GM04503 (cell line): ENCODE data around the gene TERC.
"Not testable (repeated sequence)": the region's sequence is repeated elsewhere in the genome, so short reads cannot be mapped to it uniquely, and the experiment has no call there.

Source experiments
- DNase-seq: peaks from one replicate; pipeline ENCODE4 v3.0.0-alpha.2; 2012; ENCODE audit warnings: low read depth

TERC gene

DNA sequence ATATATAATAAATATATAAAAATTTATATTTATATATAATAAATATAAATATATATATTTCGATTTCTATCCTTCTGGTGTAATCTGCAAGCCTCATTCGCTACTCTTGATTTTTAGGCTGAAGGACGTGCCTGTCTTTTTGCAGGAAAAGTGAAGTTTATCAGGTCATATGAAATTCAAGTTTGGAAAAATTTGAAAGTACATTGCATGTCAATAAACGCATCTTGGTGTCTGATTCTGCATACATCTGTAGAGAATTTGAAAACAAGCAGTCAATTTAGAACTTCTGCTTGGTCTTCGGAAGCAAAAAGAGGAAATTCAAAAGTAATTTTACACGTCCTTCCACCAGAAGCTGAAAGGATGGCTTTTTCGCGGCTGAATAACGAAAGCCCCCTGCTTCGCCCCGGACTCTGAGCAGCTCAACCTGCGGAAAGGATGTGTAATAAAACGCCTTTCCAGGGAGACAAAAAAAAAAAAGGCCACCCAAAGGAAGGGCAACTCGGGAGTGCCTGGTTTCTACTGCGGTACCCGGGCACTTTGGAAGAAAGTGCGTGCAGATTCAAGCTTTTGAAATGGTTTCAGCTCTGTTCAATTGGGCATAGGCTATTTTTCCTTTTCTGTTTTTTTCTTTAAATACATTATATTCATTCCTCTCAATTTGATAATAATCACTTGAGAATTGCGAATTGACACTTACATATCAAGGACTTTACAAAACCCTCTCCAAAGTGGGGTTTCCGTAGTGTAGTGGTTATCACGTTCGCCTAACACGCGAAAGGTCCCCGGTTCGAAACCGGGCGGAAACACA is 6.8 kb upstream of the TERC start:
- no peak for DNase-seq

GRCh38 chr3:169769287-169770181 is 4.7 kb upstream of the TERC start, which contains the start of gene ACTRT3:
ACTRT3 (minus strand) TSS chr3:169769561; CDS start chr3:169769520, 41 bp downstream.
- DNase-seq = no peak

- no peak for DNase-seq
These were observed 463 bp downstream of the TERC start for GRCh38 chr3:169764312-169764881.

DNA sequence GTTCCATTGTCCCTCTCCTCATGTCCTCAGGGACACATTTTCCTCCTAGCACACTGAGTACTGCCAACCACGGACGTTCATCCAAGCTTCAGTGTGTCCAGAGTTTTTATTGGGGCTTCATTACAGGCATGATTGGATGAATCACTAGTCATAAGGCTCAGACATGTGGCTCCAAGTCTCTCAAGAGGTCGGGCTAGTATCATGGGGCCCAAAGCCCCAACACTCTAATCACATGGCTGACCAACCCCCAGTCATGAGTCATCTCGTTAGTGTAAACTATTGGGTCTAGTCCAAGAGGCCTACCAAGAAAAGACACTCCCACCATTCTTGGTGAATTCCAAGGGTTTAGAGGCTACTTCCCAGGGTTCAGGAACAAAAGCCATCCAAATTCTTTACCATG is 4.4 kb downstream of the TERC start:
- no peak for DNase-seq

DNA sequence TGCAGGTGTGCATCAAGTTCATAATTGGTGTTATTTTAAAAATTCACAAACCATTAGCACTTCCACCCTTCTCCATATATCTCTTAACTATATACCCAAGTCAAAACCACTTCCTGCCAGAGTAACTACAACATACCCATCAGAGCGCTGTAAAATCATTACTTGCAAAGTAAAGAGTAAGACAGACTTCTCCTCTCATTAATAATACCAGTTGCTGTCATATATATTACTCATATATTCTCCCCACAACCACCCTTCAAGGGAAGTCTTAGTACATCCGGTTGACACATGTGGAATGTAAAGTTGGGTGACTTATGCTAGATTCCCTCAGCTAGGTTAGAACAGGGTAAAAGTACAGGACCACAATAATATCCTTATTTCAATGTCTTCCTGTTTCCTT is 5.6 kb downstream of the TERC start:
- no peak for DNase-seq

DNA sequence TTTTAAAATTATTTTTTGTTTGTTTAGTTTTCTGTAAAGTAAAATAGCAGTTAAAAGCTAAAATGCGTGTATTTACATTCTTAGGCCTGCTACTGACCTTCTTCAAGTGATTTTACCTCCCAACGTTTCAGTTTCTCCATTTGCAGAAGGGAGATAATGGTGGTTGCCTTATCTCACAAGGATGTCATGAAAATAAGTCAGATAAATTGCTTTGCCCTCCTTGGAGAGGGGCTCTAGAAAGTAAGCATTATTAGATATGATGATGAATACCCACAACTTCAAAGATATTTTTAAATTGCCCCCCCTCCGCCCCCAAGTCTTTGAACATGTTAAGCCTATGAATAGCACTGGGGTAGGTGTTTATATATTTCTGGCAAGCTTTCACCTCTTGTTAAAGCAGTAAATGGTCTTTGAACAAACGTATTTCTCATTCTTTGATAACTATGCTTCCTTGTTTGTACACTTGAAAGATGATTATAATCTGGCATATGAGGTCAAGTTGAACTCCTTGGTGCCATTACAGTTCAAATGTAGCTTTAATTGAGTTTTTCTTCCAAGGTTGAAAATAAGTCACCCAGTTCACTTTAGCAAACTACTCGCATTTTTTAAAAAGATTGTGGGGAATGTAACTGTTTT is 6.4 kb downstream of the TERC start:
- DNase-seq = no peak

DNA sequence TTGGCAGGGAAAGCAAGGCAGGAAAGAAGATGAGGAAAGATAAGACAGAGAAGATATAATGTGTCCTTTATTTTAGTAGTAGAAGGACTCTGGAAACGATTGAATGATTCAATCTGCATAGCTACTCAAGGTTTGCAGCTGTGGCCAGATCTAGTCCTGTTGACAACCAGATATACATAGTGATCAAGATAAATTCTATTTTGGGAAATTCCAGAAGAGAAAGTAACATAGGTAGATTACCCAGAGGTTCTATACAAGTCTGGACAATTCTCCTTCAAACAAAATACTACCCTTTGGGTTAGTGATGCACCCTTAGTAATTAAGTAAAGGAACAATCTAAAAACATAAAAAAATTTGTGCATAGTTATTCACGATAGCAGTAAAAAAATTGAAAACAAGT is 9.4 kb downstream of the TERC start:
- DNase-seq = no peak

DNA sequence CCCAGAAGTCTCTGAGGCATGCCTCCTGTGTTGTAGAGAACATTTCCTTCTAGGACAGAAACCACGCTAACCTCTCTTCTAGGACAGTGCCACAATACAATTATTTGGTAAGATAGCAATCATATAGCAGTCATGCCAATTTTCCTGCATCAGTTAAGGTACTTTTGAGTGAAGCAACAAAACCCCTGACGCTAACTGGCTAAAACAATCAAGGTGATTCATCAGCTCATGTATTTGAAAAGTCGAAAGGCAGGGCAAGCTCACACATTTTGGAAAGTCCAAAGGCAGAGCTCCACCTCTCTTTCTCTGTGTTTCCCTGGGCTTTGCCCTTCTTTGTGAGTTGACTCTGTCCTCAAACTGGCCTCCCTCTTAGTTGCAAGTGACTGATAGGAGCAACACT is 10.1 kb downstream of the TERC start:
- DNase-seq = no peak

DNA sequence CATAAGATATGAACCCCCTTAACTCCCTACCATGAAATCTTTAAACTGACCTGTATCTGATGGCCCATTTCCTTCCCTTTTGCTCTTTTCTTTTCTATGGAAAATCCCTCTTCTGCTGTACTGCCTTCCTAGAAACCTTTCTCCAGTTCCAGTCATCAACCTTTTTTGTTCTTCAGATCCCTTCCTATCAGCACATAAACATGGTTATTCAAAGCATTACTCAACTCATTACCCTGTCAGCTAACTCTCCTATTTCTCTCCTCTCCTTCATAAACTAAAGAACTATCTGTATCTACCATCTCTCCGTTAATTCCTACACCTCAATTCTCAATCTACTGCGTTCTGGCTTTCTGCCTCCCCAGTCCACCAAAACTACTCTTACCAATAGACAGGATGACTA is 13.0 kb downstream of the TERC start:
- no peak for DNase-seq

DNA sequence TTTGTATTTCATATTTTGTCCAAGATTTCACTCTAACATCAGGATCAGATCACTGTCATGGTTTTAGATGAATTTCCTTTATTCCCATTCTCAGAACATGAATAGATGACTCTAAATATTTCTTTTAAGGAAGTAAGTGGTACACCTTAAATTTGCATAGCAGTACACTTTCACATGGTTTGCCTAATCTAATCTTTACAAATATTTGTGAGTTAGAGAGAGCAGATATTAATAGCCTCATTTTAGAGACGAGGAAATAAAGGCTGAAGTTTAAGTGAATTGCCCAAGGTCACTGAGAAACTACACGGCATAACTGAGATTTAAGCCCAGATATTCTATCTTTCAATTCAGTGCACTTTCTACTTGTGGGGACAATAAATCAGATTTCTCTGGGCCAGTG is 14.2 kb downstream of the TERC start:
- no peak for DNase-seq

DNA sequence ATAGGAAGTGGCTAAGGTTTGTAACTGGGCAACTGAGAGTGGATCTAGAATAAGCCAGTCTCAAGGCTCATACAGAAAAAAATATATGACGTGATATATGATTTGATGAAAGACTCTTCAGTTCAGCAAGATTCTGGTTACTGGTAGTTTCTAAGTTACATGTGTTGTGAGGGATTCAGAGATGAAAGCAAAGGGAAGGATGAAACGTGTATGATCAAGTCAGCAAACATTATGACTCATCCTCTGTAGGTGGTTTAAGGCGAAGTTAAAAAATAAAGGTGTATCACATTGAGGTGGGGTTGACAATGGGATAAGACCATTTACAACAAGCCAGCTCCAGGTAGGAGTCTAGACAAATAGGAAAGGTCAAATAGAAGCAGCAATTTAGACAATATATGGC is 16.2 kb downstream of the TERC start:
- DNase-seq = no peak

DNA sequence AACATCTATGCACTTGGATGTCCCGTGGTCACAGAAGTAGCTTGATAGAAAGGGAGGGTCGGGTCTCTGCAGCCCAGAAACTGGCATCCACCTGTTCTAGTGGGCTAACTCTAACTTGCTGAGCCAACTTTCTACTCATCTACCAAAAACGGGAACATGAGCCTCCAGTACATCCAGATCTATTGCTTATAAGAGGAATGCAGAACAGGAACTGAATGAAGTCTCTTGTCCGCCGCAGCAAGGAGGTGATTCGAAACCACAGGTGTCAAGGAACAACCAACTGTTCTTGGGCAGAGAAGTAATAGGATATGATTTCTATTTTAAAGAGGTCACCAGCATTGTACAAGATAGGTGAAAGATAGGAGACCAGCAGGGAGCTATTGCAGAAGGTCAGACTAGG is 17.9 kb downstream of the TERC start:
- no peak for DNase-seq

GRCh38 chr3:169744366-169745054 is 20.4 kb downstream of the TERC start:
- no peak for DNase-seq

- no peak for DNase-seq
These were observed 25.8 kb downstream of the TERC start for GRCh38 chr3:169739067-169739466.

GRCh38 chr3:169731857-169732256 is 33.0 kb downstream of the TERC start:
- DNase-seq = not testable (repeated sequence)

- DNase-seq = no peak
These were observed 42.1 kb downstream of the TERC start for GRCh38 chr3:169722724-169723123.

DNA sequence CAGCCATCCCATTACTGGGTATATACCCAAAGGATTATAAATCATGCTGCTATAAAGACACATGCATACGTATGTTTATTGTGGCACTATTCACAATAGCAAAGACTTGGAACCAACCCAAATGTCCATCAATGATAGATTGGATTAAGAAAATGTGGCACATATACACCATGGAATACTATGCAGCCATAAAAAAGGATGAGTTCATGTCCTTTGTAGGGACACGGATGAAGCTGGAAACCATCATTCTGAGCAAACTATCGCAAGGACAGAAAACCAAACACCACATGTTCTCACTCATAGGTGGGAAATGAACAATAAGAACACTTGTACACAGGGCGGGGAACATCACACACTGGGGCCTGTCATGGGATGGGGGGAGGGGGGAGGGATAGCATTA is 46.4 kb downstream of the TERC start:
- DNase-seq = not testable (repeated sequence)
